Measurements from ENCODE around the gene GSTO1. TPM values are rescaled to one million over a fixed set of nuclear protein-coding genes. Genes with fewer than 3 reads are reported as not detected.

The GSTO1 gene
- total and polyA plus RNA-seq, 4 donors: 47.2 to 244 (median 168) TPM

GRCh38 chr10:104253606-104254410 is 884 bp upstream of the GSTO1 start:
- 62 to 68% methylated on average over 10 of the region's 10 CpGs for WGBS, 2 donors
- H3K9me3 ChIP-seq (ENCODE audit: control insufficient read depth in 4 of 4, insufficient read depth in 3 of 4, low read length in 3 of 4): no peaks in the 10 kb centered on the region
- peaks cover 3 to 21% (median 11%) of the 10 kb centered on the region in 5 donors for H3K4me1 ChIP-seq (ENCODE audit: control insufficient read depth in 5 of 5, insufficient read depth in 5 of 5, low read length in 5 of 5)
- H3K9ac ChIP-seq (ENCODE audit: insufficient read depth in 1 of 2, low read length in 2 of 2): peak overlapping the region; percentile 67 to 92
- no peak for TF ChIP-seq CTCF (IDR thresholded peaks at IDR 0.05; ENCODE audit: control extremely low read depth, extremely low read depth)
- DNase-seq (no peak), ATAC-seq (ENCODE audit: insufficient read depth, low FRiP score) (no peak)
- H3K27me3 ChIP-seq (ENCODE audit: control insufficient read depth in 3 of 3, insufficient read depth in 3 of 3, low read length in 2 of 3): peaks cover 0 to 2% (median 2%) of the 10 kb centered on the region in 3 donors
- peaks cover 2 to 9% (median 6%) of the 10 kb centered on the region in 4 donors for H3K36me3 ChIP-seq (ENCODE audit: control insufficient read depth in 4 of 4, insufficient read depth in 4 of 4, low read length in 4 of 4)
- peak overlapping the region; percentile 98 for H3K4me3 ChIP-seq
- peak overlapping the region; percentile 99 to 100 for H3K27ac ChIP-seq (ENCODE audit: low read depth in 1 of 2, low read length in 1 of 2)

GRCh38 chr10:104255311-104255981 is 754 bp downstream of the GSTO1 start:
- peak; percentile 53 for ATAC-seq (ENCODE audit: insufficient read depth, low FRiP score)
- peak overlapping the region; percentile 67 to 92 for H3K9ac ChIP-seq (ENCODE audit: insufficient read depth in 1 of 2, low read length in 2 of 2)
- TF ChIP-seq CTCF (IDR thresholded peaks at IDR 0.05; ENCODE audit: control extremely low read depth, extremely low read depth): no peak
- 0 to 1% methylated on average over 12 of the region's 12 CpGs for WGBS, 2 donors
- no peaks in the 10 kb centered on the region for H3K9me3 ChIP-seq (ENCODE audit: control insufficient read depth in 4 of 4, insufficient read depth in 3 of 4, low read length in 3 of 4)
- H3K27ac ChIP-seq (ENCODE audit: low read depth in 1 of 2, low read length in 1 of 2): peak overlapping the region; percentile 99 to 100
- DNase-seq: peak; percentile 23 to 73 (median 67)
- peaks cover 3 to 21% (median 11%) of the 10 kb centered on the region in 5 donors for H3K4me1 ChIP-seq (ENCODE audit: control insufficient read depth in 5 of 5, insufficient read depth in 5 of 5, low read length in 5 of 5)
- H3K36me3 ChIP-seq (ENCODE audit: control insufficient read depth in 4 of 4, insufficient read depth in 4 of 4, low read length in 4 of 4): peaks cover 5 to 25% (median 9%) of the 10 kb centered on the region in 4 donors
- no peaks in the 10 kb centered on the region for H3K27me3 ChIP-seq (ENCODE audit: control insufficient read depth in 3 of 3, insufficient read depth in 3 of 3, low read length in 2 of 3)
- H3K4me3 ChIP-seq: peak overlapping the region; percentile 98

GRCh38 chr10:104256335-104256961 is 1.8 kb downstream of the GSTO1 start:
- no peak for ATAC-seq (ENCODE audit: insufficient read depth, low FRiP score)
- Histone ChIP-seq H3K9me3 (ENCODE audit: control insufficient read depth in 4 of 4, insufficient read depth in 3 of 4, low read length in 3 of 4) (no peaks in the 10 kb centered on the region), H3K4me3 (no peak overlapping the region), H3K36me3 (ENCODE audit: control insufficient read depth in 4 of 4, insufficient read depth in 4 of 4, low read length in 4 of 4) (peaks cover 7 to 34% (median 14%) of the 10 kb centered on the region in 4 donors), H3K27ac (ENCODE audit: low read depth in 1 of 2, low read length in 1 of 2) (peak overlapping the region; percentile 56 to 99), H3K27me3 (ENCODE audit: control insufficient read depth in 3 of 3, insufficient read depth in 3 of 3, low read length in 2 of 3) (no peaks in the 10 kb centered on the region), H3K9ac (ENCODE audit: insufficient read depth in 1 of 2, low read length in 2 of 2) (peak overlapping the region in 1 of 2 donors; percentile 92), H3K4me1 (ENCODE audit: control insufficient read depth in 5 of 5, insufficient read depth in 5 of 5, low read length in 5 of 5) (peaks cover 0 to 28% (median 11%) of the 10 kb centered on the region in 5 donors)
- WGBS, 2 donors: 9 to 14% methylated on average over 1 of the region's 1 CpG
- DNase-seq: peak in 1 of 3 donors; percentile 30
- no peak for TF ChIP-seq CTCF (IDR thresholded peaks at IDR 0.05; ENCODE audit: control extremely low read depth, extremely low read depth)

Data from lung (tissue), 12 donors.